GM19099 (cell line): ENCODE results near the gene BOLA2B.

ENCODE experiments used
- POLR2A ChIP-seq: IDR thresholded peaks from 3 replicates; pipeline ENCODE4 v1.6.1; 2011; ENCODE audit warnings: low read depth; ENCODE audit not compliant: insufficient read length; ENCODE audit errors: extremely low read depth

BOLA2B gene

DNA sequence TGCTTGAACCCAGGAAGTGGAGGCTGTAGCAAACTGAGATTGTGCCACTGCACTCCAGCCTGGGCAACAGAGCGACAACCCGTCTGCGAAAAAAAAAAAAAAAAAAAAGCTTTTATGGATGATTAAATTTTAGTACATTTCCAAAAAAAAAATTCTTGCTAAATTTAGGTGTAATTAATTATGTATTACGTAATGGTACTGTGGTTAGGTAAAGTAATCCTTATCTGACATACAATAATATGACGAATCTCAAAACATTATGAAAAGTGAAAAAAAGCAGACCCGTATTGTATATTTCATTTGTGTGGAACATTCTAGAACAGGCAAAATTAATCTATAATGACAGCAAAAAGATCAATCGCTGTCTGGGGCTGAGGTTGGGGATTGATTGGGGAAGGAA is 20.4 kb downstream of the BOLA2B start:
- no peak for TF ChIP-seq POLR2A

- no peak for TF ChIP-seq POLR2A
Measured at GRCh38 chr16:30166202-30166902, 27.1 kb downstream of the BOLA2B start.

DNA sequence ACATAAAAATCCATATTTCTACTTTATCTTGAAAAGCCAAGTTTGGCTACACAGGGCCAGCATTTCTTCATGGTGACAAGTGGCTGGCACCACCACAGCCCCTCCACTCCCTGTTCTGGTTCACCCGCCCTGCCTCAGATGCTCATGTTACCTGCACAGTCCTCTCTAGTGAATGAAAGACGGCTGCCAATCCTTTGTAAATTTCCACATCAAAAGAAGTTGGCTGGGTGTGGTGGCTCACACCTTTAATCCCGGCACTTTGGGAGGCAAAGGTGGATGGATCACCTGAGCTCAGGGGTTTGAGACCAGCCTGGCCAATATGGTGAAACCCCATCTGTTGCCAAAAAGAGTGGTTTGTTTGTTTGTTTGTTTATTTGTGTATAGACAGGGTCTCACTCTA is 29.9 kb downstream of the BOLA2B start:
- no peak for TF ChIP-seq POLR2A

- TF ChIP-seq POLR2A = no peak
Measured at GRCh38 chr16:30157214-30157613, 36.3 kb downstream of the BOLA2B start.

DNA sequence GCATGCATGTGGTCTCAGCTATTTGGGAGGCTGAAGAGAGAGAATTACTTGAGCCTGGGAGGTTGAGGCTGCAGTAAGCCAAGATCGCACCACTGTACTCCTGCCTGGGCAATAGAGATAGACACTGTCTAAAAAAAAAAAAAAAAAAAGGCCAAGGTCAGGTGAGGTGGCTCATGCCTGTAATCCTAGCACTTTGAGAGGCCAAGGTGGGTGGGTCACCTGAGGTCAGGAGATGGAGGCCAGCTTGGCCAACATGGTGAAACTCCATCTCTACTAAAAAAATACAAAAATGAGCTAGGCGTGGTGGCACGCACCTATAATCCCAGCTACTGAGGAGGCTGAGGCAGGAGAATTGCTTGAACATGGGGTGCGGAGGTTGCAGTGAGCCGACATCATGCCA is 38.3 kb downstream of the BOLA2B start:
- no peak for TF ChIP-seq POLR2A

- no peak for TF ChIP-seq POLR2A
Measured at GRCh38 chr16:30152517-30152916, 40.9 kb downstream of the BOLA2B start.

- TF ChIP-seq POLR2A = no peak
Measured at GRCh38 chr16:30151091-30151490, 42.4 kb downstream of the BOLA2B start.

DNA sequence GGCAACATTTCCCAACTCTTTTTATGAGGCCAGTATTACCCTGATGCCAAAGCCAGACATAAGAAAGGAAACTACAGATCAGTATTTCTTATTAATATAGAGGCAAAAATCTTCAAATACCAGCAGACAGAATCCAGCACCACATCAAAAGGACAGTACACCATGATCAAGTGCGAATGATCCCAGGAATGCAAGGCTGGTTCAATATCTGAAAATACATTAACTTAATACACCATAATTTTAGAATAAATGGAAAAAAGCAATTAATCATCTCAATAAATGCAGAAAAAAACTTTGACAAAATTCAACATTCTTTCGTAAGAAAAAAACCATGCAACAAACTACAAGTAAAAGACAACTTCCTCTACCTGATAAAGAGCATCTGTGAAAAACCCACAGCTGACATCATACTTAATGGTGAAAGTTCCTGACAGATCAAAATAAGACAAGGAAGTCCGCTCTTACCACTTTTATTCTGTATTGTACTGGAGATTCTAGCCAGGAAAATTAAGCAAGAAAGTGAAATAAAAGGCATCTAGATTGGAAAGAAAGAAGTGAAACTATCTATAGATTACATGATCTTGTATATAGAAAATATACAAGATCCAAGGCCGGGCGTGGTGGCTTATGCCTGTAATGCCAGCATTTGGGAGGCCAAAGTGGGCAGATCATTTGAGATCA is 44.1 kb downstream of the BOLA2B start:
- TF ChIP-seq POLR2A = no peak

- TF ChIP-seq POLR2A = no peak
Measured at GRCh38 chr16:30147843-30148510, 45.5 kb downstream of the BOLA2B start.

DNA sequence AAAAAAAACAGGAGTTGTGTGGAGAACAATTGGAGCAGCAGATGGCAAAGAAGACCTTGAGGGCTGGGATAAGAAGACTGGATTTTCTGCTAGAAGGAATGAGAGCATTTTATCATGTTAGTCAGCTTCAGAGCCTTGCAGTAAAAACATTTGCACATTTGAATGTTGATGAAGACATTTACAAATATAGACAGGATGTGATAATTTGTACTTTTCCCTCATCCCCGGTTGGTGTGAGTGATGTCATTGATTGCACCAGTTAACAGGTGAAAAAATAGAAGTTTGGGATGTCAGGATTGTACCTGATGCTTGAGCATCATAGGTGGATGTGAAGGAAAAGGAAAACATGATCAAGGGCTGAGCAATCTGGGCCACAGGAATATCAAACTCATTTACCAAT is 47.8 kb downstream of the BOLA2B start:
- TF ChIP-seq POLR2A = no peak

DNA sequence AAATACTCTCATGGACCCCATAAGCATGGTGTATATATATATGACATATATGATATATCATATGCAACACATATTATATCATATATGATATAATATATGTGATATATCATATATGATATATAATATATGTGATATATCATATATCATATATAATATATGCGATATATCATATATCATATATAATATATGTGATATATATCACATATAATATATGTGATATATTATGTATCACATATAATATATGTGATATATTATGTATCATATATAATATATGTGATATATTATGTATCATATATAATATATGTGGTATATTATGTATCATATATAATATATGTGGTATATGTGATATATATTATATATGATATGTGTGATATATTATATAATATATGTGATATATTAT is 48.5 kb downstream of the BOLA2B start:
- TF ChIP-seq POLR2A = no peak

DNA sequence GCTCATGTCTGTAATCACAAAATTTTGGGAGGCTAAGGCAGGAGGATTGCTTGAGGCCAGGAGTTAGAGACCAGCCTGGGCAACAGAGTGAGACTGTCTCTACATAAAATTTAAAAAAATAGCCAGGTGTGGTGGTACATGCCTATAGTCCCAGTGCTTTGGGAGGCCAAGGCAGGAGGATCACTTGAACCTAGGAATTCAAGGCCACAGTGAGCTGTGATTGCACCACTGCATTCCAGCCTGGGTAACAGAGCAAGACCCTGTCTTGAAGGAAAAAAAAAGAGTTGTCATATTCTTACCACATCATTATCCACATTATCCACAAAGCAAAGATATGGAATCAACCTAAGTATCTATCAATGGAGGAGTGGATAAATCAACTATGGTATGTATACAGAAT is 49.4 kb downstream of the BOLA2B start:
- no peak for TF ChIP-seq POLR2A

GRCh38 chr16:30143347-30143702 is 50.1 kb downstream of the BOLA2B start:
- no peak for TF ChIP-seq POLR2A
